Stimulated activated CD8-positive, alpha-beta memory T cell treated with anti-CD3 and anti-CD28 coated beads, Interleukin-15, amount 100 ng/mL, for 4 hours (primary cell): ENCODE measurements around the gene PCDHGC3.
"Not testable (repeated sequence)": the region's sequence is repeated elsewhere in the genome, so short reads cannot be mapped to it uniquely, and the experiment has no call there.

ENCODE experiments used
- DNase-seq, 2 donors: peaks; one replicate each; pipeline ENCODE4 v3.0.0-alpha.2; 2020; ENCODE audit warnings: low read depth in 2 of 2

Gene PCDHGC3

DNA sequence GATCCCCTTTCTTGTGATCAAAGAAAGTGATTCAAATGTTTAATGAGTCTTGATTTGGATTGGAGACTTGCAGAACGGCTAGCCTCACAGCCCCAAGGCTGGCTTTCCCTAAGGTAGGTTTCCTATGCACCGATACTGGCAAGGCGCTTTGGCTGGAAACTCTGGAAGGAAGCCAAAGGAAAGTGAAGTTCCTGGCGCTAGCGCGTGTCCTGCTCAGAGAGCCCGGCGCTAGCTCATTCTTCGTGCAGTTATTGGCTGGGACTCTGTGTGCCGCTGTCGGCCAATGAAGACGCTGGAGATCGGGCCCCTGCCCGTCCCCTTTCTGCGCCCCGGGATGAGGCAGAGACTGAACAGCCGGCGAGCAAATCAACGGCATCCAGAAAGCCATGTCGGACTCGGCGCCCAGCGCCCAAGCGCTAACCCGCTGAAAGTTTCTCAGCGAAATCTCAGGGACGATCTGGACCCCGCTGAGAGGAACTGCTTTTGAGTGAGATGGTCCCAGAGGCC is at the start of gene PCDHGC3:
PCDHGC3 (plus strand) TSS at position 342 of the 507 bp plus-strand sequence; CDS start at position 493, 151 bp downstream.
- no peak for DNase-seq

DNA sequence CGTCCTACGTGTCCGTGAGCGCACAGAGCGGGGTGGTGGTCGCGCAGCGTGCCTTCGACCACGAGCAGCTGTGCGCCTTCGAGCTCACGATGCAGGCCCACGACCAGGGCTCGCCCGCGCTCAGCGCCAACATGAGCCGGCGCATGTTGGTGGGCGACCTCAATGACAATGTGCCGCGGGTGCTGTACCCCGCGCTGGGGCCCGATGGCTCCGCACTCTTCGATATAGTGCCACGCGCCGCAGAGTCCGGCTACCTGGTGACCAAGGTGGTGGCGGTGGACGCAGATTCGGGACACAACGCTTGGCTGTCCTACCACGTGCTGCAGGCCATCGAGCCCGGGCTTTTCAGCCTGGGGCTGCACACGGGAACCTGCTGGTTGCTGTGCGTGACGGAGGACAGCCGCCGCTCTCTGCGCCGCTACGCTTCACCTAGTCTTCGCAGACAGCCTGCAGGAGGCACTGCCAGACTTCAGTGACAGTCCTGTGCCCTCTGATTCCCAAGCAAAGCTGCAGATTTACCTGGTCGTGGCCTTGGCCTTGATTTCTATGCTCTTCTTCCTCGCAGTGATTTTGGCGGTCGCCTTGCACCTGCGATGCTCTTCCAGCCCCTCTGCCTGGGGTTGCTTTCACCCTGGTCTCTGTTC is 47.9 kb upstream of the PCDHGC3 start:
- no peak for DNase-seq

DNA sequence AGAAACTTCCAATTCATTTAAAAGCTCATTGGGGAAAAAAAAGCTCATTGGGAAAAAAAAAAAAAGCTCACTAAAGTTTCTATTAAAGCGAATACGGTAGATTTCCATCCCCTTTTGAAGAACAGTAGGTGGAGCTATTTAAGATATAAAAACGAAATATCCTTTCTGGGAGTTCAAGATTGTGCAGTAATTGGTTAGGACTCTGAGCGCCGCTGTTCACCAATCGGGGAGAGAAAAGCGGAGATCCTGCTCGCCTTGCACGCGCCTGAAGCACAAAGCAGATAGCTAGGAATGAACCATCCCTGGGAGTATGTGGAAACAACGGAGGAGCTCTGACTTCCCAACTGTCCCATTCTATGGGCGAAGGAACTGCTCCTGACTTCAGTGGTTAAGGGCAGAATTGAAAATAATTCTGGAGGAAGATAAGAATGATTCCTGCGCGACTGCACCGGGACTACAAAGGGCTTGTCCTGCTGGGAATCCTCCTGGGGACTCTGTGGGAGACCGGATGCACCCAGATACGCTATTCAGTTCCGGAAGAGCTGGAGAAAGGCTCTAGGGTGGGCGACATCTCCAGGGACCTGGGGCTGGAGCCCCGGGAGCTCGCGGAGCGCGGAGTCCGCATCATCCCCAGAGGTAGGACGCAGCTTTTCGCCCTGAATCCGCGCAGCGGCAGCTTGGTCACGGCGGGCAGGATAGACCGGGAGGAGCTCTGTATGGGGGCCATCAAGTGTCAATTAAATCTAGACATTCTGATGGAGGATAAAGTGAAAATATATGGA is 45.2 kb upstream of the PCDHGC3 start, which contains the start of gene PCDHGA12:
PCDHGA12 (plus strand) TSS at position 176 of the 782 bp plus-strand sequence; CDS start at position 429, 253 bp downstream.
- DNase-seq, result no peak

DNA sequence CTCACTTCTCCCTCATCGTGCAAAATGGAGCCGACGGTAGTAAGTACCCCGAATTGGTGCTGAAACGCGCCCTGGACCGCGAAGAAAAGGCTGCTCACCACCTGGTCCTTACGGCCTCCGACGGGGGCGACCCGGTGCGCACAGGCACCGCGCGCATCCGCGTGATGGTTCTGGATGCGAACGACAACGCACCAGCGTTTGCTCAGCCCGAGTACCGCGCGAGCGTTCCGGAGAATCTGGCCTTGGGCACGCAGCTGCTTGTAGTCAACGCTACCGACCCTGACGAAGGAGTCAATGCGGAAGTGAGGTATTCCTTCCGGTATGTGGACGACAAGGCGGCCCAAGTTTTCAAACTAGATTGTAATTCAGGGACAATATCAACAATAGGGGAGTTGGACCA is 44.5 kb upstream of the PCDHGC3 start:
- no peak for DNase-seq

DNA sequence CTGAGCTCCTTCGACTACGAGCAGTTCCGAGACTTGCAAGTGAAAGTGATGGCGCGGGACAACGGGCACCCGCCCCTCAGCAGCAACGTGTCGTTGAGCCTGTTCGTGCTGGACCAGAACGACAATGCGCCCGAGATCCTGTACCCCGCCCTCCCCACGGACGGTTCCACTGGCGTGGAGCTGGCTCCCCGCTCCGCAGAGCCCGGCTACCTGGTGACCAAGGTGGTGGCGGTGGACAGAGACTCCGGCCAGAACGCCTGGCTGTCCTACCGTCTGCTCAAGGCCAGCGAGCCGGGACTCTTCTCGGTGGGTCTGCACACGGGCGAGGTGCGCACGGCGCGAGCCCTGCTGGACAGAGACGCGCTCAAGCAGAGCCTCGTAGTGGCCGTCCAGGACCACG is 43.5 kb upstream of the PCDHGC3 start:
- not testable (repeated sequence) for DNase-seq

DNA sequence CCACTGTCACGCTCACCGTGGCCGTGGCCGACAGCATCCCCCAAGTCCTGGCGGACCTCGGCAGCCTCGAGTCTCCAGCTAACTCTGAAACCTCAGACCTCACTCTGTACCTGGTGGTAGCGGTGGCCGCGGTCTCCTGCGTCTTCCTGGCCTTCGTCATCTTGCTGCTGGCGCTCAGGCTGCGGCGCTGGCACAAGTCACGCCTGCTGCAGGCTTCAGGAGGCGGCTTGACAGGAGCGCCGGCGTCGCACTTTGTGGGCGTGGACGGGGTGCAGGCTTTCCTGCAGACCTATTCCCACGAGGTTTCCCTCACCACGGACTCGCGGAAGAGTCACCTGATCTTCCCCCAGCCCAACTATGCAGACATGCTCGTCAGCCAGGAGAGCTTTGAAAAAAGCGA is 43.0 kb upstream of the PCDHGC3 start:
- DNase-seq, result not testable (repeated sequence)

DNA sequence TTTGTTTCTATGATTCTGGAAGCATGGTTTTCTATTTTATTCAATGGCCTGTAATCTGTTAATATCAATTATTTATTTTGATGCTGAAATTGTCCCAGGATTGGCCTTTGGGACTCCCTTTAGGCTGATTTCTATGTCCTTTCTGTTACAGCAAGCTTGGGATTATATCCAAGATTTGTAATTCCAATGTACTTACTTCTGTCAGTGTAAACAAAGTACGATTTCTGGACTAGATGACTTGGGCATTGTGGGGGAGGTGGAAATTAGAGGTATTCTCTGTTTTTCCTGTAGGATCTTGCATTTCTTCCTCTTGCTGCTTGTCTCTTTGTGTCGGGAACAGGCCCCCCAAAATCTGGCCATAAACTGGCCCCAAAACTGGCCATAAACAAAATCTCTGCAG is 41.8 kb upstream of the PCDHGC3 start:
- DNase-seq, result no peak

DNA sequence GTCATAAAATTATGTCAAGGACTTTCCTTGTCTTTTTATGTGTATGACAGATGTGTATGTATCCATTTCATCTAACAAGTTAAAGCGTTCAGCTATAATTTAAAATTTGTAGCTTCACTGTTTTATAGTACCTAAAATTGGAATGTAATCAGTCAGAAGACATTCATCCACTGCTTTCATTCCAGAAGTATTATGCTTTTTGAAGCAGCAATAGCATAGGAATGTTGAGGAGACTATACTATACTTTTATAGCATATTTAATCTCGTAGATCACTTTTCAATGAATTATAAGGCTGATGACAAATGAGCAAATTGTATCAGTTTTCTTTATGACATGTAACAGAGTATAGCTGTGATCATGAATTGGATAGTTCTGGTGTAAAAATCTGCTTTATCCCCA is 38.5 kb upstream of the PCDHGC3 start:
- no peak for DNase-seq

DNA sequence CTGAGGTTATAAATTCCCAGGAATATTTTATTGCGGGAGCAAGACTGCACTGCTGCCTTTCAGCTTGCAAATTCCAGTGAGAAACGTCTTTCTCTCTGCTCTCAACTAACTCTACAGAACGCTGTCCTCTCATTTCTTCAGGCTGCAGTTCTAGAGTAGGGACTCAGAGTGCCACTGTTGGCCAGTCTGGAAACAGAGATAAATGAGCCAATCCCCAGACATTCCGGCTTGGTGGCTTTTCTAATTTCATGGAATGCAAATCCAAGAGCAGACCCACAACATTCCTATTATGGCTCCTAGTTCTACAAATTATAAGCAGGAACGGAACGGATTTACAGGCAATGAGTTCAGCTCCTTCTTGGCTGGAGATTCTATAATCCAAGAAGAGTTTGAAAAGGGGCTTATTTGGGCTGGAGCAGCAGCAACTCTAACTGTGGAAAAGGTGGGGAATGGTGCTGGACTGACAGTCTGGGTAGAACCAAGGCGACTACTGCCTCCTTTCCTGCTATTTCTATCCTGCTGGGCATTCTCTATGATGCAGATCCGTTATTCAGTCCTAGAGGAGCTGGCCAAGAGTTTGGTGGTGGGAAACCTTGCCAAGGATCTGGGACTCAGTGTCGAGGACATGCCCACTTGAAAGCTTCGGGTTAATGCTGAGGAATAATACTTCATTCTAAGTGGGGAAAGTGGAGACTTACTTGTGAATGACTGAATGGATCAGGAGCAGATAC is 36.2 kb upstream of the PCDHGC3 start:
- DNase-seq, result no peak

DNA sequence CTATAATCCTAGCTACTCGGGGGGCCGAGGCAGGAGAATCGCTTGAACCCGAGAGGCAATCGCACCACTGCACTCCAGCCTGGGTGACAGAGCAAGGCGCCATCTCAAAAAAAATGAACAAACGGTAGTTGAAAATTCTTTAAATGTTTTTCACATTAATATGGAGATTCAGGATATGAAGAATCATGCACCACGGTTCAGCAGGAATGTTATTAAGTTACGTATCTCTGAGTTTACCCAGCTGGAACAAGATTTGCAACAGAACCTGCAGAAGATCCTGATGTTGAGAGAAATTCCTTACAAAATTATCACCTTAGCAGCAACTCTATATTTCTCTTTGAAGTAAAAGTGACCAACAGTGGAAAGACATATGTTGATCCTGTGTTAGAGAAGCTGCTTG is 35.4 kb upstream of the PCDHGC3 start:
- no peak for DNase-seq

DNA sequence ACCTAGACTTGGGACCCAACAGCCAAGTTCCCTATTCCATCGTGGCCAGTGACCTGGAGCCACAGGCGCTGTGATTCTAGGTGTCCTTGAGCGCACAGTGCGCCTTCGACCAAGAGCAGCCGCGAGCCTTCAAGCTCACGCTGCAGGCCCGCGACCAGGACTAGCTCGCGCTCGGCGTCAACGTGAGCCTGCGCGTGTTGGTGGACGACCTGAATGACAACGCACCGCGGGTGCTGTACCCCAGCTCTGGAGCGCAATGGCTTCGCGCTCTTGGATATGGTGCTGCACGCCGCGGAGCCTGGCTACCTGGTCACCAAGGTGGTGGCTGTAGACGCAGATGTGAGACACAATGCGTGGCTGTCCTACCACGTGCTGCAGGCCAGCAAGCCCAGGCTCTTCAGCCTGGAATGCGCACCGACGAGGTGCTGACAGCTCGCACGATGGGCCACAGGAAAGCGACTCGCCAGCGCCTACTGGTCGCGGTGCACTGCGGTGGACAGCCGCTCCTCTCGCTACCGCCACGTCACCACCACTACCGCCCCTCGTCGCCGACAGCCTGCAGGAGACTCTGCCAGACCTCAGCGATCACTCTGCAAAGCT is 34.1 kb upstream of the PCDHGC3 start:
- DNase-seq, result no peak

DNA sequence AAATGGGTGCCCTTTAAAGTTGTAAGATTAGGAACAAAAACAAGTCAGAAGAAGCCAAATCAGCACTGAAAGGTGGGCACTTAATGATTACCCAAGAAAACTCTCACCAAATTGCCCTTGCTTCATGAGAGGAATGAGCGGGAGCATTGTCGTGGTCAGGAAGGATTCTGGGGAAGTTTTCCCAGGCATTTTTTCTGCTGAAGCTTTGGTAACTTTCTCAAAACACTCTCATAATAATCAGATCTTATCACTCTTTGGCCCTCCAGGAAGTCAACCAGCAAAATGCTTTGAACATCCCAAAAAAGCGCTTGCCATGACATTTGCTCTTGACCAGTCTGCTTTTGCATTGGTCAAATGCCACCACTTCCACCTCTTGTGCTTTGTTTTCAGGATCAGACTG is 10.4 kb upstream of the PCDHGC3 start:
- no peak for DNase-seq

DNA sequence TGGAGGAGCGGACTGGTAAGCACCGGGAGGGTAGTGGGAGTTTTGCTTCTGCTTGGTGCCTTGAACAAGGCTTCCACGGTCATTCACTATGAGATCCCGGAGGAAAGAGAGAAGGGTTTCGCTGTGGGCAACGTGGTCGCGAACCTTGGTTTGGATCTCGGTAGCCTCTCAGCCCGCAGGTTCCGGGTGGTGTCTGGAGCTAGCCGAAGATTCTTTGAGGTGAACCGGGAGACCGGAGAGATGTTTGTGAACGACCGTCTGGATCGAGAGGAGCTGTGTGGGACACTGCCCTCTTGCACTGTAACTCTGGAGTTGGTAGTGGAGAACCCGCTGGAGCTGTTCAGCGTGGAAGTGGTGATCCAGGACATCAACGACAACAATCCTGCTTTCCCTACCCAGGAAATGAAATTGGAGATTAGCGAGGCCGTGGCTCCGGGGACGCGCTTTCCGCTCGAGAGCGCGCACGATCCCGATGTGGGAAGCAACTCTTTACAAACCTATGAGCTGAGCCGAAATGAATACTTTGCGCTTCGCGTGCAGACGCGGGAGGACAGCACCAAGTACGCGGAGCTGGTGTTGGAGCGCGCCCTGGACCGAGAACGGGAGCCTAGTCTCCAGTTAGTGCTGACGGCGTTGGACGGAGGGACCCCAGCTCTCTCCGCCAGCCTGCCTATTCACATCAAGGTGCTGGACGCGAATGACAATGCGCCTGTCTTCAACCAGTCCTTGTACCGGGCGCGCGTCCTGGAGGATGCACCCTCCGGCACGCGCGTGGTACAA is 556 bp downstream of the PCDHGC3 start:
- no peak for DNase-seq

DNA sequence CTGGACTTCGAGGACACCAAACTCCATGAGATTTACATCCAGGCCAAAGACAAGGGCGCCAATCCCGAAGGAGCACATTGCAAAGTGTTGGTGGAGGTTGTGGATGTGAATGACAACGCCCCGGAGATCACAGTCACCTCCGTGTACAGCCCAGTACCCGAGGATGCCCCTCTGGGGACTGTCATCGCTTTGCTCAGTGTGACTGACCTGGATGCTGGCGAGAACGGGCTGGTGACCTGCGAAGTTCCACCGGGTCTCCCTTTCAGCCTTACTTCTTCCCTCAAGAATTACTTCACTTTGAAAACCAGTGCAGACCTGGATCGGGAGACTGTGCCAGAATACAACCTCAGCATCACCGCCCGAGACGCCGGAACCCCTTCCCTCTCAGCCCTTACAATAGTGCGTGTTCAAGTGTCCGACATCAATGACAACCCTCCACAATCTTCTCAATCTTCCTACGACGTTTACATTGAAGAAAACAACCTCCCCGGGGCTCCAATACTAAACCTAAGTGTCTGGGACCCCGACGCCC is 1.3 kb downstream of the PCDHGC3 start:
- no peak for DNase-seq

DNA sequence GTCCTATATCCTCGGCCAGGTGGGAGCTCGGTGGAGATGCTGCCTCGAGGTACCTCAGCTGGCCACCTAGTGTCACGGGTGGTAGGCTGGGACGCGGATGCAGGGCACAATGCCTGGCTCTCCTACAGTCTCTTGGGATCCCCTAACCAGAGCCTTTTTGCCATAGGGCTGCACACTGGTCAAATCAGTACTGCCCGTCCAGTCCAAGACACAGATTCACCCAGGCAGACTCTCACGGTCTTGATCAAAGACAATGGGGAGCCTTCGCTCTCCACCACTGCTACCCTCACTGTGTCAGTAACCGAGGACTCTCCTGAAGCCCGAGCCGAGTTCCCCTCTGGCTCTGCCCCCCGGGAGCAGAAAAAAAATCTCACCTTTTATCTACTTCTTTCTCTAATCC is 2.0 kb downstream of the PCDHGC3 start:
- no peak for DNase-seq

DNA sequence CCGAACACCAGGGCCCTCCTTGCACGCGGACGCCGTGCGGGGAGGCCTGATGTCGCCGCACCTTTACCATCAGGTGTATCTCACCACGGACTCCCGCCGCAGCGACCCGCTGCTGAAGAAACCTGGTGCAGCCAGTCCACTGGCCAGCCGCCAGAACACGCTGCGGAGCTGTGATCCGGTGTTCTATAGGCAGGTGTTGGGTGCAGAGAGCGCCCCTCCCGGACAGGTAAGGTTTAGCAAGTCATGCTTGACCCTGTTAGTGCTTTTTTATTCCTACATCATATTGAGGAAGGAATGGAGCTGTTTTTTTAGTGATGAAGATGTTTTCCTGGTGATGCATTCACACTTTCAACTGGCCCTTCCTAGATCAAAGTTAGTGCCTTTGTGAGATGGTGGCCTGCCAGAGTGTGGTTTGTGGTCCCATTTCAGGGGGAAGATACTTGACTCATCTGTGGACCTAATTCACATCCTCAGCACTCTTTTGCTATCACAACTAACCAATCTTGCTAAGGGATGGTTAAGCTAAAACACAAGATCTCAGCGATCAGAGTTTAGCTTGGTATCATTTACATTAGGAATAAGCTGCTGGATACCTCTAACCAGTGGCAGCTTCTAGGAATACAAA is 2.7 kb downstream of the PCDHGC3 start:
- no peak for DNase-seq

DNA sequence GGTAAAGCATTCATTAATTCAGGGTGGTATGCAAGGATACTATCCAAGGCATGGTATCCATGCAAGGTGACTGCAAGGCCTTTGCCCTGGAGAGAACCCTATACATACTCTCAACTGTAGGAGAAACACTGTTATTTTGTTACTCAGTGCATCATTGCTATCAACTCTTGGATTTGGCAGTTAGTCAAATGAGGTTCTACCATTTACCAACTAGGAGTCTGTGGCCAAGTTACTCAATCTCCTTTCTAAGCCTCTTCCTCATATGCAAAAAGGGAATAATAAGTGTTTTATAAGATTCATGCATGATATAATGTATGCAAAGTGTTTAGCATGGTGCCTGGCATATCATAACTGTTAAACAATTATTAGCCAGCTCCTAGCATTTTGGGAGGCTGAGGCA is 4.0 kb downstream of the PCDHGC3 start:
- no peak for DNase-seq

DNA sequence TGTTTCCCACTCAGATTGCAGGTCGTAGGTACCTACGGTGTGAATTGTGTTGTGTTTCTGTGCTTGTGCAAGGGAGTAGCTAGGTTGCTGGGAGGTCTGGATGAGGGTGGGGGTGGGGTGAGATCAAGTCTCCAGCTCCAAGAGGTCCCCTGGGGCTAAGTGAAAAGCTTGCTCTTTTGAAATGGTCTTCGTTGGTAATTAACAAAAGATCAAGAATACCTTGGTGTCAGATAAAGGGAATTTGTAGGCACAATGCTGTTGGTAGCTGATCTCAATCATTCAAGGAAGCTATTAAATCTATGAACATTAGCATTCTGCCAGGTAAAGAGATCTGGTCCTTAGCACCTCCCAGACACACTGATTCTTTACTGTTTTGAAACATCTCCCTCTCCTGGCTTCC is 8.1 kb downstream of the PCDHGC3 start:
- DNase-seq, result no peak

DNA sequence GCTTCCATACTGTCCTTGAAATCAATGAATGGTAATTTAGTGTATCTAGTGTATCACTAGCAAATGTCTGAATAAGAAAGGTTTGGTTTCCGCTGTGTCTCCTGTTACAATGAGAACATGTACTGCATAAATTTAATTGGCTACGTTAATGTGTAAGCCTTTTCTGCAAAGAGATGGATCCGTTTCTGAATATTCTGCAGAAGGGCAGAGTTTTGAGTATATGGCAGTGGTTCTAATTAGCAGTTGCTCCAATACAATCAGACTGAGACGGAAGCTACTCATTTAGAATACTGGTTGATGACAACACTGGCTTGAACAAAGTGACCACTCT is 8.5 kb downstream of the PCDHGC3 start:
- DNase-seq, result no peak

DNA sequence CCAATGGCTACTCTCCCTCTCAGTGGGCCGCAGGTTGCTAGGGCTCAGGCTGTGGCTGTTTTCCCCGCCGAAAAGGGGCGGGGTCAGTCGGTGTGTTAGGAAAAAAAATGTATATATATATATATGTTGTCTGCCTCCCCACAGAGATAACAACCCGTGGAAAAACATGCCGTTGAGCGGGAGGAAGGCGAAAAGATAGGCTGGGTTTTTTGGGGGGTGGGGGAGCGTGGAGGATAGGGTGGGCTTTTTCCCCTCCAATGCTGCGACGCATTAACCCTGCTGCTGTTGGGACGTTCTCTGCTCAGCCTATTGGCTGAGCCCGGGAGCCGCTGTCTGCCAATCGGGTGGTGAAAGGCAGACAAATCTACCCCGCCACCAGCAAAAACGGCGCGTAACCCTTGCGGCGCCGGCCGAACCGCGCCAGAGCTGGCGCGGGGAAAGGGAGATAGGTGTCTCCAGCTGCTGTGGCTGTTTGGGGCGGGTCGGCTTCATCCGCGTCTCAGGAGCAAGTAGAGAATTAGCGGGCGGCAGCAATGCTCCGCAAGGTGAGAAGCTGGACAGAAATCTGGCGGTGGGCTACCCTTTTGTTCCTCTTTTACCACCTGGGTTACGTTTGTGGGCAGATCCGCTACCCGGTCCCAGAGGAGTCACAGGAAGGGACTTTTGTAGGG is 9.0 kb downstream of the PCDHGC3 start, which contains the start of gene PCDHGC4:
PCDHGC4 (plus strand) TSS at position 390 of the 671 bp plus-strand sequence; CDS start at position 534, 144 bp downstream.
- no peak for DNase-seq
